PFSK-1 (cell line): ENCODE measurements around the gene GARIN5B.

Experiments
- FOXP2 ChIP-seq: optimal IDR thresholded peaks from 2 replicates; pipeline ENCODE3; 2011; ENCODE audit warnings: borderline replicate concordance, control low read depth, inconsistent platforms; ENCODE audit not compliant: insufficient read depth; ENCODE audit errors: extremely low read length, extremely low read depth
- POLR2AphosphoS5 ChIP-seq: IDR thresholded peaks from 2 replicates; pipeline ENCODE4 v1.6.1; 2012; ENCODE audit warnings: low read depth, mild to moderate bottlenecking, control low read depth, low read length, moderate library complexity
- REST ChIP-seq, 2 experiments: IDR thresholded peaks; 2 replicates each; pipeline versions ENCODE4 v1.6.1 to v1.8.0; 2011 to 2012; ENCODE audit warnings: low read depth in 2 of 2, low read length in 2 of 2, control low read depth in 1 of 2, inconsistent platforms in 1 of 2, mild to moderate bottlenecking in 1 of 2, moderate library complexity in 1 of 2; ENCODE audit not compliant: insufficient read depth in 1 of 2
- SIN3A ChIP-seq: IDR thresholded peaks from 2 replicates; pipeline ENCODE4 v1.6.1; 2012; ENCODE audit warnings: mild to moderate bottlenecking, low read length, moderate library complexity, borderline replicate concordance; ENCODE audit not compliant: insufficient read depth
- TAF1 ChIP-seq: IDR thresholded peaks from 2 replicates; pipeline ENCODE4 v1.6.1; 2012; ENCODE audit warnings: low read length, control low read depth, borderline replicate concordance; ENCODE audit not compliant: insufficient read depth

GARIN5B gene

GRCh38 chr19:55389386-55390317, 26.6 kb upstream of the GARIN5B start:
- no peak for TF ChIP-seq TAF1
- TF ChIP-seq POLR2AphosphoS5 = no peak; the same call in none of the 2 replicates
- no peak for TF ChIP-seq SIN3A
- no peak for TF ChIP-seq FOXP2
- TF ChIP-seq REST (IDR thresholded peaks at IDR 0.05; ENCODE audit: insufficient read depth in 1 of 2, low read depth in 2 of 2, low read length in 2 of 2) = no peak

GRCh38 chr19:55387736-55388497, 24.9 kb upstream of the GARIN5B start:
- TF ChIP-seq TAF1 = no peak

- TF ChIP-seq SIN3A (no peak), FOXP2 (no peak), TAF1 (no peak), POLR2AphosphoS5 (no peak), REST (IDR thresholded peaks at IDR 0.05; ENCODE audit: insufficient read depth in 1 of 2, low read depth in 2 of 2, low read length in 2 of 2) (no peak)
Measured at GRCh38 chr19:55386493-55386971, 23.5 kb upstream of the GARIN5B start.

GRCh38 chr19:55385724-55386492, 22.8 kb upstream of the GARIN5B start, which contains the start of gene RPL28:
TSS of gene RPL28 (plus strand) at chr19:55385932. CDS start at chr19:55386358, 426 bp downstream.
- peak; percentile 53; the same call in 1 of the 2 replicates for TF ChIP-seq SIN3A
- TF ChIP-seq FOXP2 = peak; percentile 94
- TF ChIP-seq REST (IDR thresholded peaks at IDR 0.05; ENCODE audit: insufficient read depth in 1 of 2, low read depth in 2 of 2, low read length in 2 of 2) = peak; percentile 62 to 64; a peak in 2 of 4 replicates
- TF ChIP-seq TAF1 = peak; percentile 100
- TF ChIP-seq POLR2AphosphoS5 = peak; percentile 99
